Measurements from ENCODE around the gene FRMD3. TPM values are rescaled to one million over a fixed set of nuclear protein-coding genes. Genes with fewer than 3 reads are reported as not detected.

The FRMD3 gene
- total RNA-seq, 1 experiment from 2014 or later, result 3.9 TPM

- H3K27ac ChIP-seq (ENCODE audit: low read length), result no peak overlapping the region
- no peaks in the 10 kb centered on the region for H3K27me3 ChIP-seq (ENCODE audit: low read length)
- H3K9me2 ChIP-seq (replicated peaks; ENCODE audit: low read length), result no peaks in the 10 kb centered on the region
- H3K9me3 ChIP-seq (ENCODE audit: low read length), result no peaks in the 10 kb centered on the region
- intact Hi-C loops (cut with micrococcal nuclease), result no loop called here
- no TSS peak for BruUV-seq (replicated peaks)
- no peaks in the 10 kb centered on the region for H3F3A ChIP-seq (ENCODE audit: low read length, unreplicated experiment)
- H2AFZ ChIP-seq (ENCODE audit: low read length), result no peak overlapping the region
- no peaks in the 10 kb centered on the region for H3K36me3 ChIP-seq (ENCODE audit: low read depth, low read length)
- H3K79me2 ChIP-seq (ENCODE audit: low read length), result no peaks in the 10 kb centered on the region
- H3K4me1 ChIP-seq (ENCODE audit: insufficient read depth, low read length), result no peaks in the 10 kb centered on the region
- POLR2A ChIA-PET (ENCODE audit: unreplicated experiment), result no interaction called here
- TF ChIP-seq EZH2phosphoT487 (IDR thresholded peaks at IDR 0.05; ENCODE audit: borderline replicate concordance, low read length) (no peak), CTCF (conservative IDR thresholded peaks at IDR 0.05; ENCODE audit: low read depth, low read length) (no peak), EZH2 (IDR thresholded peaks at IDR 0.05; ENCODE audit: low read length, unreplicated experiment) (no peak)
- H3K9ac ChIP-seq (ENCODE audit: low read length), result no peak overlapping the region
- no peaks in the 10 kb centered on the region for H4K20me1 ChIP-seq (ENCODE audit: low read length)
- DNase-seq, result no peak
- no peak for ATAC-seq
- H3K4me2 ChIP-seq (ENCODE audit: low read length), result no peak overlapping the region
- no peak overlapping the region for H3K4me3 ChIP-seq (ENCODE audit: low read length)
- CTCF ChIA-PET, result no interaction called here
Measured at GRCh38 chr9:83563360-83563759, 25.2 kb upstream of the FRMD3 start.

- Histone ChIP-seq H3K9ac (ENCODE audit: low read length) (no peak overlapping the region), H2AFZ (ENCODE audit: low read length) (no peak overlapping the region), H3K36me3 (ENCODE audit: low read depth, low read length) (no peaks in the 10 kb centered on the region), H3K79me2 (ENCODE audit: low read length) (no peaks in the 10 kb centered on the region), H3K27me3 (ENCODE audit: low read length) (no peaks in the 10 kb centered on the region), H3K4me2 (ENCODE audit: low read length) (no peak overlapping the region), H3K9me3 (ENCODE audit: low read length) (no peaks in the 10 kb centered on the region), H3F3A (ENCODE audit: low read length, unreplicated experiment) (no peaks in the 10 kb centered on the region), H3K4me1 (ENCODE audit: insufficient read depth, low read length) (no peaks in the 10 kb centered on the region), H3K4me3 (ENCODE audit: low read length) (no peak overlapping the region), H3K9me2 (replicated peaks; ENCODE audit: low read length) (no peaks in the 10 kb centered on the region), H3K27ac (ENCODE audit: low read length) (no peak overlapping the region), H4K20me1 (ENCODE audit: low read length) (no peaks in the 10 kb centered on the region)
- no peak for DNase-seq
- no TSS peak for BruUV-seq (replicated peaks)
- intact Hi-C loops (cut with micrococcal nuclease), result no loop called here
- CTCF ChIA-PET, result interaction anchor here (0.6 kb wide), 1 partner anchor 154 kb away, joined by 3 read pairs; no protein-coding TSS in a partner anchor
- no peak for TF ChIP-seq CTCF (conservative IDR thresholded peaks at IDR 0.05; ENCODE audit: low read depth, low read length)
- TF ChIP-seq EZH2 (IDR thresholded peaks at IDR 0.05; ENCODE audit: low read length, unreplicated experiment), result no peak
- no peak for TF ChIP-seq EZH2phosphoT487 (IDR thresholded peaks at IDR 0.05; ENCODE audit: borderline replicate concordance, low read length)
- POLR2A ChIA-PET (ENCODE audit: unreplicated experiment), result no interaction called here
- ATAC-seq, result no peak
Measured at GRCh38 chr9:83560169-83560826, 22.1 kb upstream of the FRMD3 start.

GRCh38 chr9:83557771-83558170 lies 19.6 kb upstream of the FRMD3 start:
- Histone ChIP-seq H3K79me2 (ENCODE audit: low read length) (no peaks in the 10 kb centered on the region), H3K4me3 (ENCODE audit: low read length) (no peak overlapping the region), H4K20me1 (ENCODE audit: low read length) (no peaks in the 10 kb centered on the region), H3K27me3 (ENCODE audit: low read length) (no peaks in the 10 kb centered on the region), H3K9ac (ENCODE audit: low read length) (no peak overlapping the region), H3K4me2 (ENCODE audit: low read length) (no peak overlapping the region), H3K36me3 (ENCODE audit: low read depth, low read length) (no peaks in the 10 kb centered on the region), H2AFZ (ENCODE audit: low read length) (no peak overlapping the region), H3K27ac (ENCODE audit: low read length) (no peak overlapping the region), H3K9me3 (ENCODE audit: low read length) (no peaks in the 10 kb centered on the region), H3K9me2 (replicated peaks; ENCODE audit: low read length) (no peaks in the 10 kb centered on the region), H3K4me1 (ENCODE audit: insufficient read depth, low read length) (no peaks in the 10 kb centered on the region), H3F3A (ENCODE audit: low read length, unreplicated experiment) (no peaks in the 10 kb centered on the region)
- POLR2A ChIA-PET (ENCODE audit: unreplicated experiment), result no interaction called here
- no peak for DNase-seq
- intact Hi-C loops (cut with micrococcal nuclease), result no loop called here
- no TSS peak for BruUV-seq (replicated peaks)
- TF ChIP-seq EZH2phosphoT487 (IDR thresholded peaks at IDR 0.05; ENCODE audit: borderline replicate concordance, low read length), result no peak
- TF ChIP-seq CTCF (conservative IDR thresholded peaks at IDR 0.05; ENCODE audit: low read depth, low read length), result no peak
- no peak for TF ChIP-seq EZH2 (IDR thresholded peaks at IDR 0.05; ENCODE audit: low read length, unreplicated experiment)
- CTCF ChIA-PET, result no interaction called here
- ATAC-seq, result no peak
